Coronary artery (tissue), 2 donors: ENCODE results near the gene GNG8.

ENCODE experiments used
- DNase-seq: peaks from one replicate; pipeline ENCODE4 v3.0.0-alpha.2; 2017; ENCODE audit warnings: low spot score
- H3K27ac ChIP-seq, 2 donors: fragments of 200-600 bp; sonication (generic); one replicate each; pipeline ENCODE4 v1.5.1; 2016 to 2019
- H3K4me3 ChIP-seq: fragments of 200-600 bp; sonication (generic); 2 replicates; pipeline ENCODE4 v1.5.1; 2016; ENCODE audit warnings: mild to moderate bottlenecking, moderate library complexity
- CTCF ChIP-seq: fragments of 200-600 bp; sonication (generic); IDR thresholded peaks from one replicate; pipeline ENCODE4 v1.5.1; 2019; ENCODE audit warnings: antibody characterized with exemption

The GNG8 gene

DNA sequence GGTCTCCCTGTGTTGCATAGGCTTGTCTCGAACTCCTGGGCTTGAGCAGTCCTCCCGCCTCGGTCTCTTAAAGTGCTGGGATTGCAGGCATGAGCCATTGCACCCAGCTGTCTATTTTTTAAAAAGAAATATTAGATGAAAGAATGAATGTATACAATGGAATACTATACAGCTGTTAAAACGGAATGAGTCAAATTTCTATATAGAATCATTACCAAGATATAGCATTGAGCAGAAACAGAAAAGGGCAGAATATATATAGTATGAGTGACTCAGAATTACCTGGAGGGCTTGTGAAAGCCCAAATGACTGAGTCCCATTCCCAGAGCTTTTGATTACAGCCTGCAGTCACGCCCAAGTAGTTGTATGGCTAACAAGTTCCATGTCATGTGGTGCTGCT lies 20.5 kb upstream of the GNG8 start:
- TF ChIP-seq CTCF: no peak
- Histone ChIP-seq H3K27ac (peak overlapping the region; percentile 28 to 53), H3K4me3 (no peak overlapping the region)
- no peak for DNase-seq

DNA sequence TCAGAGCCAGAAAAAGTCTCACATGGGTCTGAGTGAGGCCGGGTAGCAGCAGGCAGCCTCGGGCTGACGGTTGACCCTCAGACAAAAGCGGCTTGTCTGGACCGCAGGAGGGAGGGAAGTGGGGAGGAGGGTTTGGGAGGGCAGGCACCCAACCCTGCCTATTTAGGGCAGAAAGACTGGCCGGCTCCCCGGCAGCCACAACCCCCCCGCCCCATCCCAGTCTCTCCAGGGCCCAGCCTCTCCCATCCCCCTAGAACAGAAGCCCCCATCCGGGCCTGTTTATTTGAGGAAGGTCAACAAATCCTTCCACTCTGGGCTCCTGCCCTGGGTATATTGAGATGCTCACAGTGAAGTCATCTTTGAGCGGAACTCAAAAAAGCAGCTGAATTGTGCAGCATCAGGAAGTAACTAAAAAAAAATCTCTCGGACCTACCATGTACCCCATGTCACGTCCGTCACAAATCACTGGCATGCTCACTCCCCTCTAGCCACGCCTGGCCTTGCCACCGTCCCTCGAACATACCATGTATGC lies 18.7 kb upstream of the GNG8 start:
- no peak for DNase-seq
- peak overlapping the region; percentile 82 to 89 for H3K27ac ChIP-seq
- peak overlapping the region; percentile 26 for H3K4me3 ChIP-seq
- no peak for TF ChIP-seq CTCF

DNA sequence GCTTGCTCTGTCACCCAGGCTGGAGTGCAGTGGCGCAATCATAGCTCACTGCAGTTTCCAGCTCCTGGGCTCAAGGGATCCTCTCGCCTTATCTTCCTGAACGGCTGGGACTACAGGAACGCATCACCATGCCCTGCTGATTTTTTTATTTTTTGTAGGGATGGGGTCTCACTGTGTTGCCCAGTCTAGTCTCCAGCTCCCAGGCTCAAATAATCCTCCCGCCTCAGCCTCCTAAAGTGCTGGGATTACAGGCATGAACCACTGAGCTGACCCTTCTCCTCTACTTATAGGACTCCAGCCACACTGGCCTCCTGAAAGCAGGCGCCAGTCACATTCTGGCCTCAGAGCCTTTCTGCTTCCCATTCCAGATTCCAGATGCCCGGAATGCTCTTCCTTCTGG lies 14.4 kb upstream of the GNG8 start:
- no peak for DNase-seq
- H3K27ac ChIP-seq: no peak overlapping the region
- H3K4me3 ChIP-seq: no peak overlapping the region
- no peak for TF ChIP-seq CTCF

DNA sequence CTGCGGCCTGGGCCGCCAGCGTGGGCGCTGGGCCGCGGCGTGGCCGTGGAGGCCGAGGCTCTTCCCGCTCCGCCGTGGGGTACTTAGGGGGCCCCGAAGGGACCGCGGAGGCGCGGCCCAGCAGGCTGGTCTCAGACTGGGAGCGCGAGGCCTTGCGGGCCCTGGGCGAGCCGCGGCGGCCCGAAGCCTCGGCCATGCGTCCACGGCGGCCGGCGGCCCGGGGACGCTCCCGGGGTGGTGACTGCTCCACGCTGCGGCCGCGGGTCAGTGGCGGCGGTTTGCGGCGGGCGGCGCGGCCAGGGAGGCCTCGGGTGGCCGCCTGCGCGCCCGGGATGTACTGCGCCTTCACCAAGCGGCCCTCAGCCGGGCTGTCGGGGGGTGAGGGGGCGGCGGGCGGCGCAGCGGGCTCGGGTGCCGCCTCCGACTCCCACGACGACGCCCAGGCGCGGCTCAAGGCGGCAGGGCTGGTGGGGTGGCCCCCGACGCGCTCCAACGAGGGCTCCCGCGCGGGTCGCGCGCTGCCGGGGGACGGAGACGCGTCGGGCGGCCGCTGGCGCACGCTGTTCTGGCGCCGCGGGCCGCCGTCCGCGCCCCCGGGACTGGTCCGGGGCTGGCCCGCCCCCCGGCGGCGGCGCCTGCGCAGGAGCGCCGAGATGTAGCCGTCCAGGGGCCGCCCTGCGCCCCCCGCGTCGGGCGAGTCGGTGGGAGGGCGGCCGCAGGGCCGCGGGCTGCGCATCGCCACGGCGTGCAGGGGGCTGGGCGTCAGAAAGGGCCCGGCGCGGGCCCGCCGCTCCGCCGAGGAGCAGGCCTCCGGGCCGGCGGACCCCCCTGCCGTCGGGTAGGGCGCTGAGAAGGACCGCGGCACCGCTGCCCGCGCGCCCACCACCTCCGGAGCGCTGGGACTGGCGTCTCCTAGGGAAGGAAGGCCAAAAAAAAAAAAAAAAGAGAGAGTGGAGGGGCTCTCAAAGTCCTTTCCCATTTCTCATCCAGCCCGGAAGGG lies 13.3 kb upstream of the GNG8 start:
- no peak overlapping the region for H3K4me3 ChIP-seq
- peak overlapping the region in 1 of 2 donors; percentile 2 for H3K27ac ChIP-seq
- DNase-seq: no peak
- no peak for TF ChIP-seq CTCF

DNA sequence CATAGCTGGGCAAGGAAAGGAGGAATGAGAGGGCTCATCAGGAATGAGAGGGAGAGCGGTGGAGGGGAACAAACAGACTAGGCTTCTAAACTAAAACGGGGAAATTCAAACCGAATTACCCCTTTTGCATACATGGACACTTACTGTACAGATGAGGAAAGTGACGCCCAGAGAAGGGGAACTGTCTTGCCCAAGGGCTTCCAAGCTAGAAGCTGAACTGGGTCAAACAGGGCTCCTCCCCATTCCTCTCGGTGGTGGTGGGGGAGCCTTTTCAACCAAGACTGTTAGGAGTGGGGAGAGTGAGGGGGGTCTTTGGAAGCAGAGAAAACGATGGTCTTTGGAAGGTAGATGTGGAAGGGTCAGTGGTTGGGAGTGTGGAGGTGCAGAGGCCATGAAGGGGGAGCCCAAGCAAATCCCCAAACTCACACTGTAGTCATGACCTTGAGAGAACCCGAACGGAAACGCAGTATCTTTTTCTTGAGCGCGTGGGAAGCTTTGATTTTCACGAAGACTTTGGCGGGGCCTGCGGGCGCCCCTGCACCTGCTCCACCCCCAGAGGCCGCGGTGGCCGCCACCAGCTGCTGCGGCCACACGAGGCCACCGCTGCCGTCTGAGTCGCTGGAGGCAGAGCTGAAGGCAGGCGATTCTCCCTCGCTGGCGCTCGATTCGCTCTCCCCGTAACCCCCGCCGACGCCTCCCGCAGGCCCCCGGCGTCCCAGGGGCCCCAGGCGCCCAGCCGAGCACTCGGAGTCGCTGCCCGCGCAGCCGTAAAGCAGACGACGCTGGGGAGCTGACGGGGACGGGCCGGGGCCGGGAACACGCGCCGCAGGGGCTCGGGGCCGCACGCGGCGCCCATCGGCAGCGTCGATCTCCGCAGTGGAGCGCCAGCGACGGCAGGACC lies 12.3 kb upstream of the GNG8 start:
- Histone ChIP-seq H3K27ac (peak overlapping the region; percentile 7 to 45), H3K4me3 (no peak overlapping the region)
- TF ChIP-seq CTCF: no peak
- DNase-seq: no peak

DNA sequence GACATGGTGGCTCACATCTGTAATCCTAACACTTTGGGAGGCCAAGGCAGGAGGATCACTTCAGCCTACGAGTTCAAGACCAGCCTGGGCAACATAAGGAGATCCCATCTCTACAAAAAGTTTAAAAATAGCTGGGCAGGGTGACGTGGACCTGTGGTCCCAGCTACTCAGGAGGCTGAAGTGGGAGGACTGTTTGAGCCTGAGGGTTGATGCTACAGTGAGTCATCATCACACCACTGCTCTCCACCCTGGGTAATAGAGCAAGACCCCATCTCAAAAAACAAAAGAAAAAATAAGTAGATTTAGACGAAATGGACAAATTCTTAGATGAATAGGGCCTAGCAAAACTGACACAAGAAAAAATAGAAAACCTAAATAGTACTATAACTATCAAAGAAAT lies 10.4 kb upstream of the GNG8 start:
- no peak for TF ChIP-seq CTCF
- H3K4me3 ChIP-seq: no peak overlapping the region
- no peak for DNase-seq
- peak overlapping the region; percentile 77 to 91 for H3K27ac ChIP-seq
